Liver (tissue), 9 donors: ENCODE data around the gene TGFBR3L. TPM values are rescaled to one million over a fixed set of nuclear protein-coding genes. Genes with fewer than 3 reads are reported as not detected.

Source experiments
- DNase-seq: peaks from one replicate; pipeline ENCODE4 v3.0.0-alpha.2; 2017; ENCODE audit warnings: low spot score
- H3K27ac ChIP-seq, 2 donors: one replicate each; pipeline ENCODE4 v1.7.0; 2013; ENCODE audit warnings: inconsistent platforms in 2 of 2, low read length in 2 of 2, control low read depth in 1 of 2, low read depth in 1 of 2, mild to moderate bottlenecking in 1 of 2
- H3K27me3 ChIP-seq, 4 donors: one replicate each; pipeline versions ENCODE4 v1.6.1 to v1.7.0; 2013; ENCODE audit warnings: low read length in 3 of 4, inconsistent platforms in 1 of 4, mild to moderate bottlenecking in 1 of 4, moderate library complexity in 1 of 4; ENCODE audit not compliant: control insufficient read depth in 4 of 4, insufficient read depth in 4 of 4
- H3K36me3 ChIP-seq, 4 donors: one replicate each; pipeline versions ENCODE4 v1.6.1 to v1.7.0; 2013; ENCODE audit warnings: low read length in 3 of 4, mild to moderate bottlenecking in 3 of 4, low read depth in 1 of 4, moderate library complexity in 1 of 4; ENCODE audit not compliant: control insufficient read depth in 4 of 4, insufficient read depth in 3 of 4
- H3K4me1 ChIP-seq, 4 donors: one replicate each; pipeline versions ENCODE4 v1.6.1 to v1.7.0; 2013; ENCODE audit warnings: low read length in 3 of 4, mild to moderate bottlenecking in 3 of 4, moderate library complexity in 1 of 4; ENCODE audit not compliant: control insufficient read depth in 4 of 4, insufficient read depth in 4 of 4
- H3K4me3 ChIP-seq, 3 donors: one replicate each; pipeline versions ENCODE4 v1.6.1 to v1.7.0; 2013; ENCODE audit warnings: low read length in 3 of 3, control low read depth in 1 of 3, low read depth in 1 of 3, mild to moderate bottlenecking in 1 of 3
- H3K9ac ChIP-seq, 2 donors: one replicate each; pipeline ENCODE4 v1.7.0; 2013; ENCODE audit warnings: low read length in 2 of 2, mild to moderate bottlenecking in 2 of 2, moderate library complexity in 2 of 2, control low read depth in 1 of 2, low read depth in 1 of 2
- H3K9me3 ChIP-seq, 4 donors: one replicate each; pipeline versions ENCODE4 v1.6.1 to v1.7.0; 2013; ENCODE audit warnings: low read length in 3 of 4; ENCODE audit not compliant: control insufficient read depth in 4 of 4
- ATF3 ChIP-seq: IDR thresholded peaks from 2 replicates; pipeline ENCODE4 v1.6.1; 2016; ENCODE audit warnings: antibody characterized with exemption
- CTCF ChIP-seq: fragments of 150-350 bp; IDR thresholded peaks from 2 replicates; pipeline ENCODE4 v1.5.1; 2017; ENCODE audit warnings: improper control_type of control experiment, low read depth, low read length; ENCODE audit not compliant: missing input control
- EGR1 ChIP-seq, 2 donors: IDR thresholded peaks; 2 replicates each; pipeline ENCODE4 v1.6.1; 2016 to 2018; ENCODE audit warnings: antibody characterized with exemption in 2 of 2, low read depth in 2 of 2
- FOXA2 ChIP-seq: IDR thresholded peaks from 2 replicates; pipeline ENCODE4 v1.6.1; 2016; ENCODE audit warnings: antibody characterized with exemption
- GABPA ChIP-seq, 2 donors: IDR thresholded peaks in 1 of 2; conservative IDR thresholded peaks in 1 of 2; 2 replicates each; pipeline ENCODE4 v1.6.1; 2016; ENCODE audit warnings: antibody characterized with exemption in 2 of 2, mild to moderate bottlenecking in 1 of 2, moderate library complexity in 1 of 2
- HNF4A ChIP-seq, 2 donors: conservative IDR thresholded peaks; 2 replicates each; pipeline ENCODE4 v1.6.1; 2016; ENCODE audit warnings: antibody characterized with exemption in 2 of 2, mild to moderate bottlenecking in 2 of 2
- JUND ChIP-seq, 2 donors: IDR thresholded peaks; 2 replicates each; pipeline ENCODE4 v1.6.1; 2016; ENCODE audit warnings: antibody characterized with exemption in 2 of 2
- NR2F2 ChIP-seq: IDR thresholded peaks from 2 replicates; pipeline ENCODE4 v1.6.1; 2016; ENCODE audit warnings: antibody characterized with exemption
- RAD21 ChIP-seq, 2 donors: IDR thresholded peaks; 2 replicates each; pipeline ENCODE4 v1.6.1; 2016; ENCODE audit warnings: antibody characterized with exemption in 2 of 2, mild to moderate bottlenecking in 2 of 2
- REST ChIP-seq: IDR thresholded peaks from 2 replicates; pipeline ENCODE4 v1.6.1; 2016; ENCODE audit warnings: antibody characterized with exemption, mild to moderate bottlenecking
- SP1 ChIP-seq: IDR thresholded peaks from 2 replicates; pipeline ENCODE4 v1.6.1; 2018; ENCODE audit warnings: antibody characterized with exemption, mild to moderate bottlenecking
- TAF1 ChIP-seq: conservative IDR thresholded peaks from 2 replicates; pipeline ENCODE4 v1.6.1; 2016; ENCODE audit warnings: antibody characterized with exemption, mild to moderate bottlenecking
- YY1 ChIP-seq: IDR thresholded peaks from 2 replicates; pipeline ENCODE4 v1.6.1; 2016; ENCODE audit warnings: antibody characterized with exemption, mild to moderate bottlenecking
- ZBTB33 ChIP-seq: IDR thresholded peaks from 2 replicates; pipeline ENCODE4 v1.6.1; 2016; ENCODE audit warnings: antibody characterized with exemption
- WGBS: extraction: QIAGEN DNeasy Blood & Tissue Kit; methylation state at CpG from one replicate; pipeline ENCODE4 v1.1.7; 2013; 5-methylcytosine and 5-hydroxymethylcytosine counted together
- polyA plus RNA-seq, 2 donors: library from polyadenylated mRNA; stranded (reverse) in 1 of 2; unstranded in 1 of 2; fragments of 200-250 nt in 1 of 2; fragments of >200 nt in 1 of 2; fragmentation: Nextera tagmentation in 1 of 2; extraction: Ambion mirVana in 1 of 2; gene quantifications; one replicate each; pipeline versions ENCODE4 v1.2.1 to v1.2.3, GENCODE V29; 2013 to 2015
- total RNA-seq, 2 donors: library from RNA; depleted of rRNA; stranded (reverse); fragments of >200 nt; gene quantifications; one replicate each; pipeline ENCODE4 v1.2.3, GENCODE V29; 2014
- TF ChIP-seq, protein P1 (sequence below): IDR thresholded peaks from 2 replicates; pipeline ENCODE4 v1.6.1; 2016; ENCODE audit warnings: antibody characterized with exemption
- donor health status: healthy.
- donor health status: healthy.
- donor health status: healthy.
- donor health status: healthy.
- donor health status: healthy.

The TGFBR3L gene
- total and polyA plus RNA-seq, 4 donors = 0.32 to 2.5 (median 0.36) TPM; not detected in 1

GRCh38 chr19:7916103-7916954 lies 1.7 kb downstream of the TGFBR3L start:
- H3K27ac ChIP-seq = no peak overlapping the region
- peak overlapping the region in 1 of 3 donors; percentile 40 for H3K4me3 ChIP-seq
- H3K4me1 ChIP-seq = peaks cover 22 to 56% (median 33%) of the 10 kb centered on the region in 4 donors
- under 1% methylated on average over 104 of the region's 104 CpGs for WGBS
- no peak overlapping the region for H3K9ac ChIP-seq
- H3K9me3 ChIP-seq = no peaks in the 10 kb centered on the region
- TF ChIP-seq EGR1 (IDR thresholded peaks at IDR 0.05; ENCODE audit: low read depth in 2 of 2) (no peak), TAF1 (no peak), SP1 (no peak), CTCF (no peak), ATF3 (no peak), GABPA (IDR thresholded peaks at IDR 0.05 in 1 of 2, conservative IDR thresholded peaks at IDR 0.05 in 1 of 2) (no peak), NR2F2 (no peak)
- H3K27me3 ChIP-seq = no peaks in the 10 kb centered on the region
- H3K36me3 ChIP-seq = peaks cover 0 to 12% (median 5%) of the 10 kb centered on the region in 4 donors
- peak; percentile 52 for DNase-seq

GRCh38 chr19:7916955-7917266 lies 2.3 kb downstream of the TGFBR3L start:
- no peak overlapping the region for H3K9ac ChIP-seq
- no peaks in the 10 kb centered on the region for H3K9me3 ChIP-seq
- peaks cover 24 to 61% (median 37%) of the 10 kb centered on the region in 4 donors for H3K4me1 ChIP-seq
- DNase-seq = no peak
- peak overlapping the region in 1 of 3 donors; percentile 40 for H3K4me3 ChIP-seq
- 6% methylated on average over 12 of the region's 12 CpGs for WGBS
- TF ChIP-seq NR2F2 = no peak
- TF ChIP-seq ZBTB33 = no peak
- no peak for TF ChIP-seq HNF4A (conservative IDR thresholded peaks at IDR 0.05)
- no peak for TF ChIP-seq EGR1 (IDR thresholded peaks at IDR 0.05; ENCODE audit: low read depth in 2 of 2)
- no peak for TF ChIP-seq GABPA (IDR thresholded peaks at IDR 0.05 in 1 of 2, conservative IDR thresholded peaks at IDR 0.05 in 1 of 2)
- TF ChIP-seq CTCF = no peak
- TF ChIP-seq SP1 = no peak
- TF ChIP-seq, protein P1, sequence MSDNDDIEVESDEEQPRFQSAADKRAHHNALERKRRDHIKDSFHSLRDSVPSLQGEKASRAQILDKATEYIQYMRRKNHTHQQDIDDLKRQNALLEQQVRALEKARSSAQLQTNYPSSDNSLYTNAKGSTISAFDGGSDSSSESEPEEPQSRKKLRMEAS = no peak
- no peak for TF ChIP-seq JUND (IDR thresholded peaks at IDR 0.05)
- no peak for TF ChIP-seq REST
- no peak for TF ChIP-seq RAD21 (IDR thresholded peaks at IDR 0.05)
- no peak for TF ChIP-seq YY1
- no peak for TF ChIP-seq FOXA2
- no peaks in the 10 kb centered on the region for H3K27me3 ChIP-seq
- no peak overlapping the region for H3K27ac ChIP-seq
- peaks cover 0 to 9% (median 2%) of the 10 kb centered on the region in 4 donors for H3K36me3 ChIP-seq
